Measurements from ENCODE around the gene SLC6A3.

DNA sequence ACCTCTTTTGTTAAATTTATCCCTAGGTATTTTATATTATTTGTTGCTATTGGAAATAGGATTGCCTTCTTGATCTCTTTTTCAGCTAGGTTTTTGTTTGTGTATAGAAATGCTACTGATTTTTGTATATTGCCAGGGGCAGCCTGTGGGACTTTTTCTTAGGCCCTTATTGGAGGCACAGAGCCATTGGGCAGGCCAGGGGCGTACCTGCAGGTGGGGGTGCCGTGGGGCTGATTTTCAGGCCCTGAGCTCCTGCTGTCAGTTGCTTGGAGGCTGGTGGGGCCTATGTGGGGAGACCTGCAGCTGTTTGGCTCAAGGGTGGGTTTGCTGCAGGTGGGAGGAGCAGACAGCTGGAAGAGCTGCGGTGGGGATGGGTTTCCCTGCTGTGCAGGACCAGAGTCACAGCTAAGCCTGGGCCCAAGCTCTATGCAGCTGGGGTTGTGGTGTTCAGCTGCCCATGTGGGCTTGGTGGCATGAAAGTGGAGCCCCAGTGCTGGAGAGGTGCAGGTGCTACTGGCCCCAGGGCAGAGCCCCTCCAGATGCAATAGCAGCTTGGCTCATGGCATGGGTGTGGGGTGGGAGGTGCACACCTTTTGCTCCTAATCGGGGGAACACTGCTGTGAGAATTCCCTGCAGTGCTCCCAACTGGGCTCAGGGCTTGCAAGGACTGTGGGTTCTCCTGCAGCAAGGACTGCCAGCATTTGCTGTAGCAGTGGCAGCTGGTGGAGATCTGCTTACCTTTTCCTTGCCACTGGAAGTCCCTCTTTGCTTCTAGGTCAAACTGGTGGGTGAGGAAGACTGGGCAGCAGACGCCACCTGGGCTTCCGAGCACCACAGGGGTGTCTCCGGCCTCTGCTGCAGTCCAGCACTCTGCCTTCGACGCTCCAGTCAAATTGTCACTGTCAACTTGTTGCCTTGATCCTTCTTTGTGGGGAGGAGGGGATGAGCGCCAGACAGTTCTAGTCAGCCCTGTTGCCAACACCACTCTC lies 92.7 kb downstream of the SLC6A3 start:
- TF ChIP-seq, protein P1, sequence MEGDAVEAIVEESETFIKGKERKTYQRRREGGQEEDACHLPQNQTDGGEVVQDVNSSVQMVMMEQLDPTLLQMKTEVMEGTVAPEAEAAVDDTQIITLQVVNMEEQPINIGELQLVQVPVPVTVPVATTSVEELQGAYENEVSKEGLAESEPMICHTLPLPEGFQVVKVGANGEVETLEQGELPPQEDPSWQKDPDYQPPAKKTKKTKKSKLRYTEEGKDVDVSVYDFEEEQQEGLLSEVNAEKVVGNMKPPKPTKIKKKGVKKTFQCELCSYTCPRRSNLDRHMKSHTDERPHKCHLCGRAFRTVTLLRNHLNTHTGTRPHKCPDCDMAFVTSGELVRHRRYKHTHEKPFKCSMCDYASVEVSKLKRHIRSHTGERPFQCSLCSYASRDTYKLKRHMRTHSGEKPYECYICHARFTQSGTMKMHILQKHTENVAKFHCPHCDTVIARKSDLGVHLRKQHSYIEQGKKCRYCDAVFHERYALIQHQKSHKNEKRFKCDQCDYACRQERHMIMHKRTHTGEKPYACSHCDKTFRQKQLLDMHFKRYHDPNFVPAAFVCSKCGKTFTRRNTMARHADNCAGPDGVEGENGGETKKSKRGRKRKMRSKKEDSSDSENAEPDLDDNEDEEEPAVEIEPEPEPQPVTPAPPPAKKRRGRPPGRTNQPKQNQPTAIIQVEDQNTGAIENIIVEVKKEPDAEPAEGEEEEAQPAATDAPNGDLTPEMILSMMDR (conservative IDR thresholded peaks at IDR 0.05): no peak
- TF ChIP-seq ZFX (IDR thresholded peaks at IDR 0.05): no peak

Measured in C4-2B (cell line).